Lower leg skin (tissue), 4 donors: ENCODE results near the gene CASP7. TPM values are rescaled to one million over a fixed set of nuclear protein-coding genes. Genes with fewer than 3 reads are reported as not detected.
"Not testable (repeated sequence)": the region's sequence is repeated elsewhere in the genome, so short reads cannot be mapped to it uniquely, and the experiment has no call there.

Source experiments
- DNase-seq, 2 donors: peaks; one replicate each; pipeline ENCODE4 v3.0.0-alpha.2; 2019; ENCODE audit warnings: low spot score in 2 of 2
- H3K4me3 ChIP-seq: fragments of 200-600 bp; sonication (generic); 2 replicates; pipeline ENCODE4 v1.5.1; 2017; ENCODE audit warnings: mild to moderate bottlenecking, low read depth; ENCODE audit not compliant: poor library complexity, severe bottlenecking
- POLR2A ChIP-seq, 2 donors: fragments of 450-650 bp; IDR thresholded peaks; one replicate each; pipeline ENCODE4 v1.6.1; 2016 to 2017; ENCODE audit warnings: antibody characterized with exemption in 2 of 2, mild to moderate bottlenecking in 1 of 2, moderate library complexity in 1 of 2
- WGBS, 2 donors: methylation state at CpG; one replicate each; pipeline ENCODE4 v1.1.5; 2018; 5-methylcytosine and 5-hydroxymethylcytosine counted together
- intact Hi-C: fragments of 100-400 bp; cut with DNase I; formaldehyde crosslinking; loops from one replicate; pipeline ENCODE4 v1.15.0; 2023; ENCODE audit warnings: low total_unique reads
- total RNA-seq, 4 donors: library from RNA; depleted of rRNA; stranded (reverse); fragments of >200 nt; gene quantifications; one replicate each; pipeline ENCODE4 v1.1.0, GENCODE V29; 2016
- TF ChIP-seq, protein P1 (sequence below), 3 donors: fragments of 450-650 bp; IDR thresholded peaks; one replicate each; pipeline ENCODE4 v1.5.1; 2016; ENCODE audit warnings: antibody characterized with exemption in 3 of 3, mild to moderate bottlenecking in 3 of 3, moderate library complexity in 2 of 3

Gene CASP7
- total RNA-seq, 4 donors from 2014 or later = 18.3 to 30.8 (median 23.5) TPM

DNA sequence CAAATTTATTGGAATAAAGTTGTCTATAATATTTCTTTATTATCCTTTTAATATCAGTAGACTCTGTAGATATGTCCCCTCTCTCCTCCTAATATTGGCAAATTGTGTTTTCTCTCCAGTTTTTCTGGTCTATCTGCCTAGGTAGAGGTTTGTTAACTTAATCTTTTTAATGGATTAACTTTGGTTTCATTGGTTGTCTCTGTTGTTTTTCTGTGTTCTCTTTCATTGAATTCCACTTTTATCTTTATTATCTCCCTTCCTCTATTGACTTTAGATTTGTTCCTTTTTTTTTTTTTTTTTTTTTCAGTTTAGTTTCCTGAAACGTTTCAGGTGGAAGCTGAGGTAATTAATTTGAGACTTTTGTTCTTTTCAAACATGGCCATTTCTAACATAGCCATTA lies 82.4 kb downstream of the CASP7 start:
- no peak overlapping the region for H3K4me3 ChIP-seq
- intact Hi-C loops = no loop called here
- WGBS, 2 donors = 33 to 38% methylated on average over 1 of the region's 1 CpG
- no peak for TF ChIP-seq POLR2A (IDR thresholded peaks at IDR 0.05)
- DNase-seq = no peak

DNA sequence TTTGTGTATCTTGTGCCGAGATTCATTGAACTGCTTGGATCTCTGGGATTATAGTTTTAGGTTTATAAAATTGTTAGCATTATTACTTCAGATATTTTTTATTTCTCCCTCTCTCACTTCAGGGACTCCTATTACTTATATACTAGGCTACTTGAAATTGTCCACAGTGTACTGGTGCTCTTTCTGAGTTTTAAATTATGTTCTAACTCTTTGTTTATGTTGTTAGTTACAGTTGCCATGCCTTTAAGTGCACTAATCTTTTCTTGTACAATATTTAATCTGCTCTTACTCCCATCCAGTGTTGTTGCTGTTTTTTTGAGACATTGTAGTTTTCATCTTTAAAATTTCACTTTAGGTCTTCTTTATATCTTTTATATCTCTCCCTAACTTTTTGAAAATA lies 84.9 kb downstream of the CASP7 start:
- H3K4me3 ChIP-seq = no peak overlapping the region
- intact Hi-C loops = no loop called here
- 75 to 87% methylated on average over 1 of the region's 1 CpG for WGBS, 2 donors
- DNase-seq = no peak
- no peak for TF ChIP-seq POLR2A (IDR thresholded peaks at IDR 0.05)
- TF ChIP-seq, protein P1, sequence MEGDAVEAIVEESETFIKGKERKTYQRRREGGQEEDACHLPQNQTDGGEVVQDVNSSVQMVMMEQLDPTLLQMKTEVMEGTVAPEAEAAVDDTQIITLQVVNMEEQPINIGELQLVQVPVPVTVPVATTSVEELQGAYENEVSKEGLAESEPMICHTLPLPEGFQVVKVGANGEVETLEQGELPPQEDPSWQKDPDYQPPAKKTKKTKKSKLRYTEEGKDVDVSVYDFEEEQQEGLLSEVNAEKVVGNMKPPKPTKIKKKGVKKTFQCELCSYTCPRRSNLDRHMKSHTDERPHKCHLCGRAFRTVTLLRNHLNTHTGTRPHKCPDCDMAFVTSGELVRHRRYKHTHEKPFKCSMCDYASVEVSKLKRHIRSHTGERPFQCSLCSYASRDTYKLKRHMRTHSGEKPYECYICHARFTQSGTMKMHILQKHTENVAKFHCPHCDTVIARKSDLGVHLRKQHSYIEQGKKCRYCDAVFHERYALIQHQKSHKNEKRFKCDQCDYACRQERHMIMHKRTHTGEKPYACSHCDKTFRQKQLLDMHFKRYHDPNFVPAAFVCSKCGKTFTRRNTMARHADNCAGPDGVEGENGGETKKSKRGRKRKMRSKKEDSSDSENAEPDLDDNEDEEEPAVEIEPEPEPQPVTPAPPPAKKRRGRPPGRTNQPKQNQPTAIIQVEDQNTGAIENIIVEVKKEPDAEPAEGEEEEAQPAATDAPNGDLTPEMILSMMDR (IDR thresholded peaks at IDR 0.05) = no peak

DNA sequence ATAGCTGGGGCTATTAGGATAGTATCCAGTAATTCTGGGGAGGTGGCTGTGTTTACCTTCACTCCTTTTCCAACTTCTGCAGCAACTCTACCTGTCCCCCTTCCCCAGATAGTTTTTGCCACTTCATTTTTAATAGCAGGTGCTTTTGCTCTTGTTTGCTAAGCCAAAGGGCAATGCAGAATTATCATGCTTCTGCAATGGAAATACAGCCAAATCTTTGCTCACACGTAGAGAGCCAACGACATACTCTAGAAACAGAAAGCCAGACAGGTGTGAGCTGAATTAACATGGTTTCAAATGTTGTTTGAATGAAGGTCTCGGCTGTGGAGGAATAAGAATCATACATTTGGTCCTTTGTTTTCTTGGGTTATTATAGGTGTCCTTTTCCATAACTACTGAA lies 86.2 kb downstream of the CASP7 start:
- 66 to 79% methylated on average over 3 of the region's 3 CpGs for whole genome bisulfite sequencing, 2 donors
- TF ChIP-seq POLR2A (IDR thresholded peaks at IDR 0.05) = no peak
- TF ChIP-seq, protein P1 (IDR thresholded peaks at IDR 0.05) = no peak
- no peak overlapping the region for H3K4me3 ChIP-seq
- intact Hi-C loops = no loop called here
- DNase-seq = no peak

DNA sequence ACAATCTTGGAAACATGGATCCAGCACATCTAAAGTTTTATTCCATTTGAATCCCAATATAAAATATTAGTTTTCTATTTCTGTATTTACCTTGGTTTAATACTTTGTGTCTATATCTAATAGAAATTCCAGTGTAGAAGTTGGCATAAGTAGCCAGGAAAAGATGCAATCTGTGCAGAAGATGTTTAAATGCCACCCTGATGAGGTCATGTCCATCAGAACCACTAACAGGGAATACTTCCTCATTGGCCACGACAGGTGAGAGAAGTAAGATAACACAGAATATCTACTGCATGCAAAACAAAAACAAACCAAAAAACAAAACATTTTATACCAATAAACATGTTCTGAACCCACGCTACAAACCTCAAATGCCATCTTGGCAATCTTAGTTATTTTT lies 87.5 kb downstream of the CASP7 start:
- no peak for DNase-seq
- TF ChIP-seq, protein P1 (IDR thresholded peaks at IDR 0.05) = no peak
- no peak for TF ChIP-seq POLR2A (IDR thresholded peaks at IDR 0.05)
- no peak overlapping the region for H3K4me3 ChIP-seq
- 74 to 82% methylated on average over 2 of the region's 2 CpGs for WGBS, 2 donors
- intact Hi-C loops = no loop called here

DNA sequence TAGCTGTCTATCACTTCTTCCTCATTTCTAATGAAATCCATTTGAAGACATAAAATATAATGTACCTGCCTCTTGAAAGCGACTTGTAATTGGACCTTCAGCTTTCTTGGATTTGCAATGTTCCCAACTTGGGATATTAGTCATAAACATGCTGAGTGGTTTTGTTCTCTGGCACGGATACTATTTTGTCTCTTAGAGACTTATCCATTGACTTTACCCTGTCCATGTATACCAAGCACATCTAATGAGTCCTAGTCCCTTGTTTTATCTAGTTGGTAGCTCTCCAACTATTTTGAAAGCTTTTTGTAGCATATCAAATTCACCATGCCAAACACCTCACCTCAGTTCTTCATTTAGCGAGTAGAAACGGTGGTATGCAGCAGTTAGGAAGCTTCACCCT lies 90.6 kb downstream of the CASP7 start:
- TF ChIP-seq, protein P1 (IDR thresholded peaks at IDR 0.05) = no peak
- TF ChIP-seq POLR2A (IDR thresholded peaks at IDR 0.05) = no peak
- WGBS, 2 donors = 80 to 84% methylated on average over 4 of the region's 4 CpGs
- intact Hi-C loops = no loop called here
- no peak for DNase-seq
- no peak overlapping the region for H3K4me3 ChIP-seq

DNA sequence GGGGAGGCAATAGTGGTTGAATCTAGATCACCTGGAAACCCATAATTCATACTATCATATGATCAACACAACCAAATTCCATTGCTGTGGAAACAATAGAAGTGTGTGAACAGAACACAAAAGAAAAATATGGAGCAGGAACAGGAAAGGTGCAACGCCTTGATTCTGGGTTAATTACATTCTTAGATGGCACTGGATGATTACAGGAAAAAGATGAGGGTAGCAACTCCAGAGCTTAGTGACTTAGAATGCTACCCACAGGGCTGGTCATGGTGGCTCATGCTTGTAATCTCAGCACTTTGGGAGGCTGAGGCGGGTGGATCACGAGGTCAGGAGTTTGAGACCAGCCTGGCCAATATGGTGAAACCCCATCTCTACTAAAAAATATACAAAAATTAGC lies 91.4 kb downstream of the CASP7 start:
- H3K4me3 ChIP-seq, intact Hi-C loops, DNase-seq: not testable (repeated sequence)
- 81 to 89% methylated on average over 3 of the region's 3 CpGs for WGBS, 2 donors

DNA sequence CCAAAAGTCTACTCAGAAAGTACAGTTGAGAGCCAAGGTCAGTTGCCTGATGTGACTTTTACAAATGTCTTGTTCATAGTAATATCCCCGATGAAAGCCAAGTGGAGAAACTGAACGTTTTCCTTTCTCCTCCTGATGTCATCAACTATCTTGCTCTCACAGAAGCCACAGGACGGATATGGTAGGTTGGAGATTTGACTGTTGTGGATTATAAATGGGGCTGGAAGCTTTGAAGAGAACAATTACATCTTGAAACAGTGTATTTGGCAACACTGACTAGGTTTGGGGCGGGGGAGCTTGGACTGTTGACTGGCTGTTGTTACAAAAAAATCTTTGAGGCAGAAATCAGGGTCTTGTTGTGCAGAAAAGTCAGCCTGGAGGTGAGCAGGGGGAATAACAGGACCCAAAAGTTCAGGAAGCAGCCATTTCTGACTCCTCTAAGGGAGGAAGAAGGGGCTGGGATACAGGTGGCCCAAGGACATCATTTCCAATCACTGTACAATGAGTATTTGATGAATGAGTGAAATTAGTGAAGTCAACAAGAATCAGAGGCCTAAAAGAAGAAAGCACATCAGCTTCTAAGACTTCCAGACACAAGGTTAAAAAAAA lies 96.1 kb downstream of the CASP7 start:
- 70 to 74% methylated on average over 4 of the region's 4 CpGs for WGBS, 2 donors
- no peak for TF ChIP-seq POLR2A (IDR thresholded peaks at IDR 0.05)
- TF ChIP-seq, protein P1 (IDR thresholded peaks at IDR 0.05) = no peak

More for the DNA sequence above, 96.1 kb downstream of the CASP7 start:
- intact Hi-C loops = no loop called here
- no peak overlapping the region for H3K4me3 ChIP-seq
- no peak for DNase-seq
